Measurements from ENCODE around the gene ITGA7.
A peak's percentile ranks its signal among the peaks of the same experiment; 100 is the strongest.

- TF ChIP-seq CTCF (conservative IDR thresholded peaks at IDR 0.05): peak; percentile 30; the same call in 1 of the 2 replicates
- TF ChIP-seq EZH2 (IDR thresholded peaks at IDR 0.05; ENCODE audit: low read depth): no peak
Observed at GRCh38 chr12:55705782-55706402, 1.8 kb downstream of the ITGA7 start.

All from PC-9 (cell line).